HepG2 (cell line): ENCODE results near the gene NCAPD2. TPM values are rescaled to one million over a fixed set of nuclear protein-coding genes. Genes with fewer than 3 reads are reported as not detected.

ENCODE experiments used
- AFF4 ChIP-seq: sonication (generic); formaldehyde crosslinking; IDR thresholded peaks from 2 replicates; pipeline ENCODE4 v1.4.0; 2020; ENCODE audit warnings: missing genetic modification reagents
- ARID4A ChIP-seq: sonication (generic); formaldehyde crosslinking; IDR thresholded peaks from 2 replicates; pipeline ENCODE4 v1.5.0; 2020; ENCODE audit warnings: mild to moderate bottlenecking, missing genetic modification reagents, borderline replicate concordance
- FOSL1 ChIP-seq: sonication (generic); formaldehyde crosslinking; IDR thresholded peaks from 2 replicates; pipeline ENCODE4 v1.9.0; 2021; ENCODE audit warnings: missing genetic modification reagents, borderline replicate concordance
- GTF3A ChIP-seq: sonication (generic); formaldehyde crosslinking; conservative IDR thresholded peaks from 2 replicates; pipeline ENCODE4 v1.4.0; 2020; ENCODE audit warnings: mild to moderate bottlenecking, missing genetic modification reagents
- GZF1 ChIP-seq: sonication (generic); formaldehyde crosslinking; IDR thresholded peaks from 2 replicates; pipeline ENCODE4 v1.5.1; 2020; ENCODE audit warnings: mild to moderate bottlenecking, missing genetic modification reagents
- KDM4B ChIP-seq: sonication (generic); formaldehyde crosslinking; IDR thresholded peaks from 2 replicates; pipeline ENCODE4 v1.4.0; 2020; ENCODE audit warnings: missing genetic modification reagents
- PRDM15 ChIP-seq: sonication (generic); formaldehyde crosslinking; IDR thresholded peaks from 2 replicates; pipeline ENCODE4 v1.4.0; 2020; ENCODE audit warnings: missing genetic modification reagents
- SMAD3 ChIP-seq: sonication (generic); formaldehyde crosslinking; IDR thresholded peaks from 2 replicates; pipeline ENCODE4 v1.4.0; 2020; ENCODE audit warnings: missing genetic modification reagents
- SOX5 ChIP-seq: IDR thresholded peaks from 2 replicates; pipeline ENCODE4 v1.6.1; 2016; ENCODE audit warnings: borderline replicate concordance
- SYNCRIP ChIP-seq: fragments of 200-400 bp; formaldehyde crosslinking; IDR thresholded peaks from 2 replicates; pipeline ENCODE4 v1.6.1; 2018; ENCODE audit warnings: mild to moderate bottlenecking, low read depth, low read length; ENCODE audit not compliant: insufficient read depth
- TAF15 ChIP-seq: fragments of 200-400 bp; formaldehyde crosslinking; IDR thresholded peaks from one replicate; pipeline ENCODE4 v1.6.1; 2018; ENCODE audit warnings: mild to moderate bottlenecking, low read depth, low read length; ENCODE audit not compliant: poor library complexity, severe bottlenecking
- ZFP36L1 ChIP-seq: sonication (generic); formaldehyde crosslinking; IDR thresholded peaks from 2 replicates; pipeline ENCODE4 v1.8.0; 2022; ENCODE audit warnings: mild to moderate bottlenecking, missing genetic modification reagents, moderate library complexity
- ZNF138 ChIP-seq: sonication (generic); formaldehyde crosslinking; IDR thresholded peaks from 2 replicates; pipeline ENCODE4 v1.5.0; 2020; ENCODE audit warnings: mild to moderate bottlenecking, low read depth, missing genetic modification reagents
- ZNF17 ChIP-seq: sonication (generic); formaldehyde crosslinking; IDR thresholded peaks from 2 replicates; pipeline ENCODE4 v1.5.0; 2020; ENCODE audit warnings: mild to moderate bottlenecking, missing genetic modification reagents
- ZNF235 ChIP-seq: sonication (generic); formaldehyde crosslinking; IDR thresholded peaks from 2 replicates; pipeline ENCODE4 v1.8.1; 2023; ENCODE audit warnings: mild to moderate bottlenecking, missing genetic modification reagents, borderline replicate concordance
- ZNF260 ChIP-seq: sonication (generic); formaldehyde crosslinking; IDR thresholded peaks from 2 replicates; pipeline ENCODE4 v1.4.0; 2020; ENCODE audit warnings: missing genetic modification reagents, low read depth, mild to moderate bottlenecking, borderline replicate concordance
- ZNF615 ChIP-seq: sonication (generic); formaldehyde crosslinking; IDR thresholded peaks from 2 replicates; pipeline ENCODE4 v1.5.0; 2020; ENCODE audit warnings: mild to moderate bottlenecking, missing genetic modification reagents, borderline replicate concordance
- polyA plus RNA-seq, 8 experiments: library from polyadenylated mRNA; depleted of rRNA in 3 of 8; stranded (reverse) in 7 of 8; unstranded in 1 of 8; fragments of >200 nt; fragmentation: Illumina TruSeq in 4 of 8; extraction: Trizol in 4 of 8; gene quantifications; 2 replicates each; pipeline versions ENCODE4 v1.2.1 to v1.2.3, GENCODE V29; 2011 to 2016; ENCODE audit warnings: low read depth in 4 of 8, missing spikeins in 1 of 8, mixed read lengths in 1 of 8; ENCODE audit not compliant: insufficient read depth in 1 of 8
- total RNA-seq, 5 experiments: library from RNA; depleted of rRNA; stranded (reverse); fragments of >200 nt; fragmentation: Illumina TruSeq; extraction: Trizol; gene quantifications; 2 replicates each; pipeline ENCODE4 v1.2.3, GENCODE V29; 2016; ENCODE audit warnings: low read depth in 1 of 5

The NCAPD2 gene
- total and polyA plus RNA-seq, 2 of the 13 experiments (the other 11 are each of a cell fraction or from before 2014, with no cell fraction given) = 51.1 to 65.6 TPM

GRCh38 chr12:6493497-6494257 is at the start of gene NCAPD2 (continued):
- TF ChIP-seq PRDM15 (CRISPR knock-in tag) = no peak
- no peak for TF ChIP-seq AFF4
- no peak for TF ChIP-seq GTF3A (CRISPR knock-in tag)
- TF ChIP-seq ZNF138 (CRISPR knock-in tag) = no peak
- TF ChIP-seq ARID4A (CRISPR knock-in tag) = peak; percentile 79
- no peak for TF ChIP-seq ZNF615 (CRISPR knock-in tag)
- no peak for TF ChIP-seq ZNF260 (CRISPR knock-in tag)
- no peak for TF ChIP-seq FOSL1 (CRISPR knock-in tag)
- TF ChIP-seq KDM4B (CRISPR knock-in tag) = no peak
- TF ChIP-seq TAF15 = no peak
- no peak for TF ChIP-seq ZNF17 (CRISPR knock-in tag)
- peak; percentile 56; the same call in 1 of the 2 replicates for TF ChIP-seq GZF1 (CRISPR knock-in tag)
- no peak for TF ChIP-seq SYNCRIP
- TF ChIP-seq SOX5 = no peak; the same call in 1 of the 2 replicates
- no peak; the same call in 1 of the 2 replicates for TF ChIP-seq SMAD3 (CRISPR knock-in tag)
- TF ChIP-seq ZNF235 (CRISPR knock-in tag) = no peak
- no peak; the same call in 1 of the 2 replicates for TF ChIP-seq ZFP36L1 (CRISPR knock-in tag)
